ENCODE data around the gene ZZZ3.

- no peak for TF ChIP-seq SNAI2 (CRISPR knock-in tag; IDR thresholded peaks at IDR 0.05)
- TF ChIP-seq, protein P1, sequence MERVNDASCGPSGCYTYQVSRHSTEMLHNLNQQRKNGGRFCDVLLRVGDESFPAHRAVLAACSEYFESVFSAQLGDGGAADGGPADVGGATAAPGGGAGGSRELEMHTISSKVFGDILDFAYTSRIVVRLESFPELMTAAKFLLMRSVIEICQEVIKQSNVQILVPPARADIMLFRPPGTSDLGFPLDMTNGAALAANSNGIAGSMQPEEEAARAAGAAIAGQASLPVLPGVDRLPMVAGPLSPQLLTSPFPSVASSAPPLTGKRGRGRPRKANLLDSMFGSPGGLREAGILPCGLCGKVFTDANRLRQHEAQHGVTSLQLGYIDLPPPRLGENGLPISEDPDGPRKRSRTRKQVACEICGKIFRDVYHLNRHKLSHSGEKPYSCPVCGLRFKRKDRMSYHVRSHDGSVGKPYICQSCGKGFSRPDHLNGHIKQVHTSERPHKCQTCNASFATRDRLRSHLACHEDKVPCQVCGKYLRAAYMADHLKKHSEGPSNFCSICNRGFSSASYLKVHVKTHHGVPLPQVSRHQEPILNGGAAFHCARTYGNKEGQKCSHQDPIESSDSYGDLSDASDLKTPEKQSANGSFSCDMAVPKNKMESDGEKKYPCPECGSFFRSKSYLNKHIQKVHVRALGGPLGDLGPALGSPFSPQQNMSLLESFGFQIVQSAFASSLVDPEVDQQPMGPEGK (CRISPR knock-in tag; IDR thresholded peaks at IDR 0.05; ENCODE audit: borderline replicate concordance), result no peak
- no peak for TF ChIP-seq ZC3H10 (CRISPR knock-in tag; IDR thresholded peaks at IDR 0.05)
- TF ChIP-seq TCF4 (CRISPR knock-in tag; IDR thresholded peaks at IDR 0.05; ENCODE audit: borderline replicate concordance), result no peak
- TF ChIP-seq ZFP30 (CRISPR knock-in tag; IDR thresholded peaks at IDR 0.05), result no peak
- no peak for TF ChIP-seq ARNTL (CRISPR knock-in tag; IDR thresholded peaks at IDR 0.05; ENCODE audit: borderline replicate concordance, low read depth)
These were observed 33.3 kb downstream of the ZZZ3 start for GRCh38 chr1:77649127-77649526.

All from SK-N-SH treated with all-trans-retinoic acid at 6 μM for 48 hours (cell line).